ENCODE data around the gene CNTF. TPM values are rescaled to one million over a fixed set of nuclear protein-coding genes. Genes with fewer than 3 reads are reported as not detected.
A peak's percentile ranks its signal among the peaks of the same experiment; 100 is the strongest.

Gene CNTF
- total RNA-seq, 1 experiment from 2014 or later, result 5.5 TPM

DNA sequence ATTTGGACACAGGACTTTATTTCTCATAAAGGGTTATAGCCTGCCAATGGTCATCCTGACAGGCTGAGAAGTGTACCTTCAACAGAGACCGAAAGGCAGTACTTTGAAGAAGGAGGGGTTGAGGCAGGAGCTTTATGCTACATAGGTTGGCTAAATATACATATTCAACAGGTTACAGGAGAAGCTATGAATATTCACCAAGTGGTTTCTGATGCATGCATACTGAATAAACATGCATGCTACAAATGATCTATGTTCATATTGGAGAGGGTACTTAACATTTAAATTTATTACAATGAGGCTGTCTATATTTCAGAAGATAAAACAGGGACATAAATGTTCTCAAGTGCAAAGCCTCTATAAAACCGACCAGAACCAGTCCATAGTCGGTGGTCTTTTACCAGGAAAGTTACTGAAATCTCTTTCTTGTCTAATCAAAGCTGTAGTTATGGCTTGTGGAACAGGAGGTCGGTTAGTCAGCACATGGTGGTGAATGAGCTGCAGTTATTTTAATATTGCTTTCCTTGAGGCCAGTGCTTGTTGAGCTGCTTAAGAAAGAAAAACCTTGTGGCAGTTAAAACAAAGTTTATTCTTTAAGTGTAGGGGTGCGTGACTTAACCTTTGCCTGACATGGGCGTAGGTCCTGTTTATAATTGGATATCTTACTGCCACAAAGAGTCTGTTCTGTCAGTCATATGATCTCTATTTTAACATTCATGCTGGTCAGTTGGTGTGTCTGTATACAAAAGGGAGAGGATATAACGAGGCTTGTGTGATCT lies 19.5 kb downstream of the CNTF start:
- DNase-seq (ENCODE audit: low spot score), result no peak
- Histone ChIP-seq H3K4me3 (ENCODE audit: low read depth, low read length, poor library complexity, severe bottlenecking) (no peak overlapping the region), H3K27me3 (replicated peaks; ENCODE audit: insufficient read depth, low read depth, low read length, poor library complexity) (no peaks in the 10 kb centered on the region), H3K36me3 (ENCODE audit: insufficient read depth, low read length, poor library complexity, severe bottlenecking) (no peaks in the 10 kb centered on the region), H3K27ac (ENCODE audit: low read depth, low read length, poor library complexity, severe bottlenecking) (no peak overlapping the region), H3K9me3 (ENCODE audit: low read depth, low read length, poor library complexity, severe bottlenecking) (no peaks in the 10 kb centered on the region), H3K4me1 (ENCODE audit: insufficient read depth, low read length, poor library complexity, severe bottlenecking) (no peaks in the 10 kb centered on the region)
- CTCF ChIA-PET, result no interaction called here
- no TSS peak for BruUV-seq (replicated peaks)
- TF ChIP-seq CTCF (conservative IDR thresholded peaks at IDR 0.05; ENCODE audit: low read depth, low read length) (no peak), EZH2 (IDR thresholded peaks at IDR 0.05; ENCODE audit: borderline replicate concordance, low read depth, low read length, poor library complexity, severe bottlenecking) (no peak)
- intact Hi-C loops (cut with micrococcal nuclease; ENCODE audit: unreplicated experiment), result no loop called here
- POLR2A ChIA-PET (ENCODE audit: low non-redundant PET), result no interaction called here

GRCh38 chr11:58645854-58646253 lies 23.4 kb downstream of the CNTF start:
- DNase-seq (ENCODE audit: low spot score), result no peak
- BruUV-seq (replicated peaks), result no TSS peak
- Histone ChIP-seq H3K9me3 (ENCODE audit: low read depth, low read length, poor library complexity, severe bottlenecking) (no peaks in the 10 kb centered on the region), H3K27me3 (replicated peaks; ENCODE audit: insufficient read depth, low read depth, low read length, poor library complexity) (no peaks in the 10 kb centered on the region), H3K36me3 (ENCODE audit: insufficient read depth, low read length, poor library complexity, severe bottlenecking) (no peaks in the 10 kb centered on the region), H3K4me1 (ENCODE audit: insufficient read depth, low read length, poor library complexity, severe bottlenecking) (no peaks in the 10 kb centered on the region), H3K4me3 (ENCODE audit: low read depth, low read length, poor library complexity, severe bottlenecking) (no peak overlapping the region), H3K27ac (ENCODE audit: low read depth, low read length, poor library complexity, severe bottlenecking) (no peak overlapping the region)
- intact Hi-C loops (cut with micrococcal nuclease; ENCODE audit: unreplicated experiment), result no loop called here
- no peak for TF ChIP-seq CTCF (conservative IDR thresholded peaks at IDR 0.05; ENCODE audit: low read depth, low read length)
- no peak for TF ChIP-seq EZH2 (IDR thresholded peaks at IDR 0.05; ENCODE audit: borderline replicate concordance, low read depth, low read length, poor library complexity, severe bottlenecking)
- CTCF ChIA-PET, result no interaction called here
- POLR2A ChIA-PET (ENCODE audit: low non-redundant PET), result no interaction called here

DNA sequence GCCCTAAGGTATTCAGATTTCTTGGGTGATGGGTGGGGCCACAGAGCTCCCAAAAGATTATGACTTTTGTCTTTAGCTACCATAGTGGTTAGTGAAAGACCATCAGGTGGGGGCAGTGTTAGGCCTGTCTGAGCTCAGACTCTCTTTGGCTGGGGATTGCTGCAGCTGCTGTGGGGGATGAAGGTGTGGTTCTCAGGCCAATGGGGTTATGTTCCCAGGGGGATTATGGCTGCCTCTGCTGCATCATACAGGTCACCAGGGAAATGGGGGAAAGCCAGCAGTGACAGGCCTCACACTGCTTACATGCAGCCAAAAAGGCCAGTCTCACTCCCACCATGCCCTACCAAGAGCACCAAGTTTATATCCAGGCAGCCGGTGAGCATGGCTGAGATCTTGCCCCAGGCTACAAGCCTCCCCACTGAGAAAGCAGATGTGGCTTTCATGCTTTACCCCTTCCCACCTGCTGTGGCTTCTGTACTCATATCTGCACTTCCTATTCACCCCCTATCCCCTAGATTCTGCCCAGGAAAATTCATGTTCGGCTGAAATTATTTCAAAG lies 24.8 kb downstream of the CNTF start:
- Histone ChIP-seq H3K27me3 (replicated peaks; ENCODE audit: insufficient read depth, low read depth, low read length, poor library complexity) (no peaks in the 10 kb centered on the region), H3K9me3 (ENCODE audit: low read depth, low read length, poor library complexity, severe bottlenecking) (no peaks in the 10 kb centered on the region), H3K4me1 (ENCODE audit: insufficient read depth, low read length, poor library complexity, severe bottlenecking) (no peaks in the 10 kb centered on the region), H3K4me3 (ENCODE audit: low read depth, low read length, poor library complexity, severe bottlenecking) (no peak overlapping the region), H3K36me3 (ENCODE audit: insufficient read depth, low read length, poor library complexity, severe bottlenecking) (no peaks in the 10 kb centered on the region), H3K27ac (ENCODE audit: low read depth, low read length, poor library complexity, severe bottlenecking) (no peak overlapping the region)
- CTCF ChIA-PET, result no interaction called here
- TF ChIP-seq EZH2 (IDR thresholded peaks at IDR 0.05; ENCODE audit: borderline replicate concordance, low read depth, low read length, poor library complexity, severe bottlenecking) (no peak), CTCF (conservative IDR thresholded peaks at IDR 0.05; ENCODE audit: low read depth, low read length) (no peak)
- intact Hi-C loops (cut with micrococcal nuclease; ENCODE audit: unreplicated experiment), result no loop called here
- no TSS peak for BruUV-seq (replicated peaks)
- POLR2A ChIA-PET (ENCODE audit: low non-redundant PET), result no interaction called here
- peak; percentile 40 for DNase-seq (ENCODE audit: low spot score)

All from A673 (cell line).